ENCODE data around the gene CACNA1H.

DNA sequence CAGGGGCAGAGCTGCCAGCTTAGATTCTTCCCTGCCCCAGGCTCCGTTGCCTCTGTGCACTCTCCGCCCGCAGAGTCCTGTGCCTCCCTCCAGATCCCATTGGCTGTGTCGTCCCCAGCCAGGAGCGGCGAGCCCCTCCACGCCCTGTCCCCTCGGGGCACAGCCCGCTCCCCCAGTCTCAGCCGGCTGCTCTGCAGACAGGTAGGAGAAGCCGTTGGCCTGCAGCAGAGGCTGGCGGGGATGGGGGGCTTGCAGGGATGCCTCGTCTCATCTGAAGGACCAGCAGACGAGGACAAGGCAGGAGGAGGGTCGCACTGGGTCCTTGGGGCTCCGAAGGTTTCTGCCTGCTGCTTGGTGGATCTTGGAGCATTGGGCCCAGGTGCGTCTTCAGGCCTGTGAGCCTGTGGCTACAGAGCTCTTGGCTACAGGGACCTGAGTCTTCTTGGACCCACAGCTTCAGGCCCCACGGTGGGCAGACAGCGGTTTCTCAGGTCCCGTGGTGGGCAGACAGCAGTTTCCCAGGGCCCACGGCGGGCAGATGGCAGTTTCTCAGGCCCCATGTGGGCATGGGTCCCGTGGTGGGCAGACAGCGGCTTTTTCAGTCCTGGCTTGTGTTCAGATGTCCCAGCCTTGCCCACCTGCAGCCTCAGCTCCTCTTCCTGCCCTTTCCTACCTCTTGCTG is 66.2 kb downstream of the CACNA1H start:
- TF ChIP-seq, protein P1, sequence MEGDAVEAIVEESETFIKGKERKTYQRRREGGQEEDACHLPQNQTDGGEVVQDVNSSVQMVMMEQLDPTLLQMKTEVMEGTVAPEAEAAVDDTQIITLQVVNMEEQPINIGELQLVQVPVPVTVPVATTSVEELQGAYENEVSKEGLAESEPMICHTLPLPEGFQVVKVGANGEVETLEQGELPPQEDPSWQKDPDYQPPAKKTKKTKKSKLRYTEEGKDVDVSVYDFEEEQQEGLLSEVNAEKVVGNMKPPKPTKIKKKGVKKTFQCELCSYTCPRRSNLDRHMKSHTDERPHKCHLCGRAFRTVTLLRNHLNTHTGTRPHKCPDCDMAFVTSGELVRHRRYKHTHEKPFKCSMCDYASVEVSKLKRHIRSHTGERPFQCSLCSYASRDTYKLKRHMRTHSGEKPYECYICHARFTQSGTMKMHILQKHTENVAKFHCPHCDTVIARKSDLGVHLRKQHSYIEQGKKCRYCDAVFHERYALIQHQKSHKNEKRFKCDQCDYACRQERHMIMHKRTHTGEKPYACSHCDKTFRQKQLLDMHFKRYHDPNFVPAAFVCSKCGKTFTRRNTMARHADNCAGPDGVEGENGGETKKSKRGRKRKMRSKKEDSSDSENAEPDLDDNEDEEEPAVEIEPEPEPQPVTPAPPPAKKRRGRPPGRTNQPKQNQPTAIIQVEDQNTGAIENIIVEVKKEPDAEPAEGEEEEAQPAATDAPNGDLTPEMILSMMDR (IDR thresholded peaks at IDR 0.05), result no peak
- no peak for TF ChIP-seq POLR2A (IDR thresholded peaks at IDR 0.05)

All from uterus (tissue), 2 donors.